HG02610 (cell line): ENCODE data around the gene RAMAC.
"Not testable (repeated sequence)": the region's sequence is repeated elsewhere in the genome, so short reads cannot be mapped to it uniquely, and the experiment has no call there.

ENCODE experiments used
- ATAC-seq: cut with Tn5 transposase; IDR thresholded peaks from one replicate; pipeline ENCODE4 v1.9.1; 2021; ENCODE audit warnings: mild to moderate bottlenecking, moderate library complexity; ENCODE audit not compliant: unreplicated experiment

The RAMAC gene

GRCh38 chr15:83012076-83012426, 26.0 kb downstream of the RAMAC start:
- no peak for ATAC-seq

GRCh38 chr15:83012636-83013035, 26.6 kb downstream of the RAMAC start:
- ATAC-seq: no peak

- no peak for ATAC-seq
Observed at GRCh38 chr15:83014205-83014653, 28.2 kb downstream of the RAMAC start.

- no peak for ATAC-seq
Observed at GRCh38 chr15:83015361-83015760, 29.4 kb downstream of the RAMAC start.

- no peak for ATAC-seq
Observed at GRCh38 chr15:83016906-83017305, 30.9 kb downstream of the RAMAC start.

- no peak for ATAC-seq
Observed at GRCh38 chr15:83018436-83018835, 32.4 kb downstream of the RAMAC start.

- ATAC-seq: no peak
Observed at GRCh38 chr15:83030021-83030420, 44.0 kb downstream of the RAMAC start.

- not testable (repeated sequence) for ATAC-seq
Observed at GRCh38 chr15:83031234-83031633, 45.2 kb downstream of the RAMAC start.

GRCh38 chr15:83036253-83036652, 50.2 kb downstream of the RAMAC start:
- ATAC-seq: no peak

- ATAC-seq: no peak
Observed at GRCh38 chr15:83039206-83039605, 53.2 kb downstream of the RAMAC start.
